Stimulated activated naive B cell treated with anti-CD40 and anti-IgM and Interleukin-4, amounts not matched to agents 10 μg/mL and 1 μg/mL and 100 μg/mL, for 72 hours (primary cell): Measurements from ENCODE around the gene ROM1.
"Not testable (repeated sequence)": the region's sequence is repeated elsewhere in the genome, so short reads cannot be mapped to it uniquely, and the experiment has no call there.

Source experiments
- ATAC-seq, 2 donors: fragments of 150-1000 bp; cut with Tn5 transposase; replicated peaks; 2 replicates each; pipeline ENCODE4 v1.10.0; 2021; ENCODE audit warnings: moderate library complexity in 1 of 2
- DNase-seq: peaks from one replicate; pipeline ENCODE4 v3.0.0; 2021
- H3K27ac Mint-ChIP-seq: one replicate; pipeline ENCODE4 v1.8.0; 2022; ENCODE audit warnings: mild to moderate bottlenecking, mixed read lengths
- H3K27me3 Mint-ChIP-seq, 2 donors: one replicate each; pipeline ENCODE4 v1.8.0; 2022; ENCODE audit warnings: mixed read lengths in 2 of 2
- H3K36me3 Mint-ChIP-seq, 2 donors: one replicate each; pipeline ENCODE4 v1.8.0; 2022; ENCODE audit warnings: mixed read lengths in 2 of 2, mild to moderate bottlenecking in 1 of 2
- H3K4me1 Mint-ChIP-seq, 2 donors: one replicate each; pipeline ENCODE4 v1.8.0; 2022; ENCODE audit warnings: mixed read lengths in 2 of 2, mild to moderate bottlenecking in 1 of 2
- H3K4me3 Mint-ChIP-seq, 2 donors: one replicate each; pipeline ENCODE4 v1.8.0; 2022; ENCODE audit warnings: mild to moderate bottlenecking in 2 of 2, mixed read lengths in 2 of 2, moderate library complexity in 1 of 2
- H3K9me3 Mint-ChIP-seq, 2 donors: one replicate each; pipeline ENCODE4 v1.8.0; 2022; ENCODE audit warnings: mixed read lengths in 2 of 2, mild to moderate bottlenecking in 1 of 2

The ROM1 gene

GRCh38 chr11:62612366-62613290 lies at the start of gene ROM1, which contains the start of gene EML3:
ROM1 (plus strand) TSS chr11:62613257; CDS start chr11:62613282, 25 bp downstream.
EML3 (minus strand) TSS chr11:62612775; CDS start chr11:62612457, 318 bp downstream.
- Mint-ChIP-seq H3K36me3 (peaks cover 32 to 49% of the 10 kb centered on the region in 2 donors), H3K27ac (peak within 1 kb of the TSS; percentile 97), H3K27me3 (no peaks in the 10 kb centered on the region), H3K4me1 (peaks cover 35 to 54% of the 10 kb centered on the region in 2 donors), H3K4me3 (peak within 1 kb of the TSS; percentile 93 to 96), H3K9me3 (no peaks in the 10 kb centered on the region)
- ATAC-seq, result peak; percentile 82 to 83
- DNase-seq, result peak; percentile 87

GRCh38 chr11:62565100-62565802 lies 47.8 kb upstream of the ROM1 start:
- Mint-ChIP-seq H3K27me3 (no peaks in the 10 kb centered on the region), H3K4me1 (peaks cover 33 to 64% of the 10 kb centered on the region in 2 donors), H3K9me3 (no peaks in the 10 kb centered on the region), H3K36me3 (peaks cover 36 to 57% of the 10 kb centered on the region in 2 donors), H3K4me3 (no peak overlapping the region), H3K27ac (peak overlapping the region; percentile 62)
- ATAC-seq (no peak), DNase-seq (no peak)

- DNase-seq (no peak), ATAC-seq (no peak)
- H3K36me3 Mint-ChIP-seq, result peaks cover 41 to 57% of the 10 kb centered on the region in 2 donors
- H3K4me1 Mint-ChIP-seq, result peaks cover 35 to 64% of the 10 kb centered on the region in 2 donors
- no peak overlapping the region for H3K4me3 Mint-ChIP-seq
- no peaks in the 10 kb centered on the region for H3K9me3 Mint-ChIP-seq
- no peaks in the 10 kb centered on the region for H3K27me3 Mint-ChIP-seq
- peak overlapping the region; percentile 53 for H3K27ac Mint-ChIP-seq
Measured at GRCh38 chr11:62566247-62566646, 46.8 kb upstream of the ROM1 start.

- Mint-ChIP-seq H3K4me3 (peak overlapping the region in 1 of 2 donors; percentile 63), H3K27ac (peak overlapping the region; percentile 77), H3K27me3 (no peaks in the 10 kb centered on the region), H3K4me1 (peaks cover 37 to 65% of the 10 kb centered on the region in 2 donors), H3K9me3 (no peaks in the 10 kb centered on the region), H3K36me3 (peaks cover 48 to 59% of the 10 kb centered on the region in 2 donors)
- DNase-seq (no peak), ATAC-seq (peak in 1 of 2 donors; percentile 57)
Measured at GRCh38 chr11:62567018-62567633, 45.9 kb upstream of the ROM1 start.

- H3K4me1 Mint-ChIP-seq, result peaks cover 42 to 70% of the 10 kb centered on the region in 2 donors
- no peaks in the 10 kb centered on the region for H3K9me3 Mint-ChIP-seq
- DNase-seq (no peak), ATAC-seq (no peak)
- peaks cover 62 to 69% of the 10 kb centered on the region in 2 donors for H3K36me3 Mint-ChIP-seq
- H3K4me3 Mint-ChIP-seq, result no peak overlapping the region
- H3K27ac Mint-ChIP-seq, result no peak overlapping the region
- no peaks in the 10 kb centered on the region for H3K27me3 Mint-ChIP-seq
Measured at GRCh38 chr11:62569611-62570010, 43.4 kb upstream of the ROM1 start.

GRCh38 chr11:62570903-62571302 lies 42.2 kb upstream of the ROM1 start:
- H3K4me3 Mint-ChIP-seq, result peak overlapping the region; percentile 94 to 97
- peaks cover 65 to 74% of the 10 kb centered on the region in 2 donors for H3K36me3 Mint-ChIP-seq
- not testable (repeated sequence) for DNase-seq, H3K9me3 Mint-ChIP-seq, H3K27me3 Mint-ChIP-seq
- H3K27ac Mint-ChIP-seq, result peak overlapping the region; percentile 99
- ATAC-seq, result peak in 1 of 2 donors; percentile 13
- peaks cover 48 to 72% of the 10 kb centered on the region in 2 donors for H3K4me1 Mint-ChIP-seq

GRCh38 chr11:62571493-62571892 lies 41.6 kb upstream of the ROM1 start:
- H3K4me1 Mint-ChIP-seq, result peaks cover 46 to 72% of the 10 kb centered on the region in 2 donors
- peak overlapping the region; percentile 94 to 97 for H3K4me3 Mint-ChIP-seq

GRCh38 chr11:62572431-62572830 lies 40.6 kb upstream of the ROM1 start:
- Mint-ChIP-seq H3K36me3 (peaks cover 58 to 74% of the 10 kb centered on the region in 2 donors), H3K27me3 (no peaks in the 10 kb centered on the region), H3K9me3 (no peaks in the 10 kb centered on the region), H3K27ac (peak overlapping the region; percentile 99), H3K4me1 (peaks cover 42 to 66% of the 10 kb centered on the region in 2 donors), H3K4me3 (peak overlapping the region; percentile 94 to 97)
- no peak for DNase-seq
- no peak for ATAC-seq

More at GRCh38 chr11:62571493-62571892, 41.6 kb upstream of the ROM1 start:
- DNase-seq, H3K9me3 Mint-ChIP-seq, ATAC-seq, H3K27me3 Mint-ChIP-seq: not testable (repeated sequence)
- Mint-ChIP-seq H3K27ac (peak overlapping the region; percentile 99), H3K36me3 (peaks cover 62 to 73% of the 10 kb centered on the region in 2 donors)

GRCh38 chr11:62573006-62573591 lies 40.0 kb upstream of the ROM1 start:
- peak; percentile 10 to 22 for ATAC-seq
- Mint-ChIP-seq H3K4me1 (peaks cover 40 to 63% of the 10 kb centered on the region in 2 donors), H3K4me3 (peak overlapping the region; percentile 94 to 97), H3K27ac (peak overlapping the region; percentile 99), H3K36me3 (peaks cover 59 to 75% of the 10 kb centered on the region in 2 donors), H3K27me3 (no peaks in the 10 kb centered on the region), H3K9me3 (no peaks in the 10 kb centered on the region)
- DNase-seq, result no peak

- no peaks in the 10 kb centered on the region for H3K27me3 Mint-ChIP-seq
- H3K27ac Mint-ChIP-seq, result peak within 1 kb of the TSS; percentile 99
- peak within 1 kb of the TSS; percentile 94 to 97 for H3K4me3 Mint-ChIP-seq
- H3K9me3 Mint-ChIP-seq, result no peaks in the 10 kb centered on the region
- DNase-seq, result peak; percentile 99
- H3K36me3 Mint-ChIP-seq, result peaks cover 62 to 78% of the 10 kb centered on the region in 2 donors
- ATAC-seq, result peak; percentile 92 to 93
- peaks cover 40 to 63% of the 10 kb centered on the region in 2 donors for H3K4me1 Mint-ChIP-seq
Measured at GRCh38 chr11:62573592-62574362, 39.3 kb upstream of the ROM1 start, which contains the start of gene EEF1G. EEF1G (minus strand) TSS chr11:62573891; CDS start chr11:62573842, 49 bp downstream.

GRCh38 chr11:62574363-62575071 lies 38.5 kb upstream of the ROM1 start:
- peak overlapping the region; percentile 94 to 97 for H3K4me3 Mint-ChIP-seq
- peak; percentile 17 to 24 for ATAC-seq

GRCh38 chr11:62575156-62575555 lies 37.9 kb upstream of the ROM1 start:
- no peaks in the 10 kb centered on the region for H3K9me3 Mint-ChIP-seq
- H3K36me3 Mint-ChIP-seq, result peaks cover 58 to 72% of the 10 kb centered on the region in 2 donors
- ATAC-seq (no peak), DNase-seq (no peak)
- H3K27ac Mint-ChIP-seq, result peak overlapping the region; percentile 99
- H3K27me3 Mint-ChIP-seq, result no peaks in the 10 kb centered on the region
- peaks cover 40 to 60% of the 10 kb centered on the region in 2 donors for H3K4me1 Mint-ChIP-seq
- H3K4me3 Mint-ChIP-seq, result peak overlapping the region; percentile 94 to 97

More at GRCh38 chr11:62574363-62575071, 38.5 kb upstream of the ROM1 start:
- peak overlapping the region; percentile 99 for H3K27ac Mint-ChIP-seq
- peaks cover 40 to 63% of the 10 kb centered on the region in 2 donors for H3K4me1 Mint-ChIP-seq
- peaks cover 59 to 77% of the 10 kb centered on the region in 2 donors for H3K36me3 Mint-ChIP-seq
- H3K27me3 Mint-ChIP-seq, result no peaks in the 10 kb centered on the region
- no peaks in the 10 kb centered on the region for H3K9me3 Mint-ChIP-seq
- no peak for DNase-seq
